ENCODE data around the gene GSTM4. TPM values are rescaled to one million over a fixed set of nuclear protein-coding genes. Genes with fewer than 3 reads are reported as not detected.

GSTM4 gene
- total RNA-seq, 1 donor, result 13.8 TPM

DNA sequence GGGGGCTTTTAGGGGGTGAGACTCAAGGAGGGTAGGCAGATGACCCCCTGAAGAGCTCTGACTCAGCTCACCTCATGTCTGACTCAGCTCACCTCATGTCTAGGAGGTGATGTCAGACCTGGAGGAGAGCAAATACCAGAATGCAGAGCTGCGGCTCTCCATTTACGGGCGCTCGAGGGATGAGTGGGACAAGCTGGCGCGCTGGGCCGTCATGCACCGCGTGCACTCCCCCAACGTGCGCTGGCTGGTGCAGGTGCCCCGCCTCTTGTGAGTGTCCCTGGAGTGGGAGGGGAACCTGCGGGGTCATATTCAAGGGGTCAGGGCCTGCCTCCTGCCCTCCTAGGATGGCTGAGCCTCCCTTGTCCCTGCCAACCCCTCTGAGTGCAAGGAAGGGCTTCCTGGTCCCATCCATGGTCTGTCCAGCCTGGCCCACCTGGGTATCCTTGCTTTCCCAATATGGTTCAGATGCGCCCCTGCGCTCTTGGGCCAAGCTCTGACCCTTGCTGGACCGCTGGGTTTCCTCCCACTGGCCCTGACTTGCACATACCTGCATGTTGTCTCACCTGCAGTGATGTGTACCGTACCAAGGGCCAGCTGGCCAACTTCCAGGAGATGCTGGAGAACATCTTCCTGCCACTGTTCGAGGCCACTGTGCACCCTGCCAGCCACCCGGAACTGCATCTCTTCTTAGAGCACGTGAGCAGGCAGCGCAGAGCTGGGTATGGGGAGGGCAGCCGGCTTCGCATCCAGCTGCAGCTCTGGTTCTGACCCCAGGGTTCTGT is 27.2 kb upstream of the GSTM4 start:
- peak; percentile 81 for DNase-seq (ENCODE audit: insufficient read length, low spot score, missing footprints)
- Histone ChIP-seq H3K4me2 (ENCODE audit: insufficient read depth, low read length) (no peak overlapping the region), H3K4me3 (ENCODE audit: insufficient read depth, low read length) (no peak overlapping the region), H3K27me3 (ENCODE audit: insufficient read depth, low read length) (no peaks in the 10 kb centered on the region), H3K79me2 (ENCODE audit: insufficient read depth, low read length) (peaks cover 27% of the 10 kb centered on the region), H3K9me3 (ENCODE audit: low read depth, low read length) (no peaks in the 10 kb centered on the region), H2AFZ (ENCODE audit: low read length) (no peak overlapping the region), H3K36me3 (ENCODE audit: insufficient read depth, low read length) (peaks cover 67% of the 10 kb centered on the region), H3K4me1 (ENCODE audit: insufficient read depth, low read length) (peaks cover 8% of the 10 kb centered on the region), H3K27ac (ENCODE audit: low read depth, low read length) (peak overlapping the region; percentile 37), H4K20me1 (ENCODE audit: insufficient read depth, low read length) (peaks cover 43% of the 10 kb centered on the region)
- TF ChIP-seq, protein P1, sequence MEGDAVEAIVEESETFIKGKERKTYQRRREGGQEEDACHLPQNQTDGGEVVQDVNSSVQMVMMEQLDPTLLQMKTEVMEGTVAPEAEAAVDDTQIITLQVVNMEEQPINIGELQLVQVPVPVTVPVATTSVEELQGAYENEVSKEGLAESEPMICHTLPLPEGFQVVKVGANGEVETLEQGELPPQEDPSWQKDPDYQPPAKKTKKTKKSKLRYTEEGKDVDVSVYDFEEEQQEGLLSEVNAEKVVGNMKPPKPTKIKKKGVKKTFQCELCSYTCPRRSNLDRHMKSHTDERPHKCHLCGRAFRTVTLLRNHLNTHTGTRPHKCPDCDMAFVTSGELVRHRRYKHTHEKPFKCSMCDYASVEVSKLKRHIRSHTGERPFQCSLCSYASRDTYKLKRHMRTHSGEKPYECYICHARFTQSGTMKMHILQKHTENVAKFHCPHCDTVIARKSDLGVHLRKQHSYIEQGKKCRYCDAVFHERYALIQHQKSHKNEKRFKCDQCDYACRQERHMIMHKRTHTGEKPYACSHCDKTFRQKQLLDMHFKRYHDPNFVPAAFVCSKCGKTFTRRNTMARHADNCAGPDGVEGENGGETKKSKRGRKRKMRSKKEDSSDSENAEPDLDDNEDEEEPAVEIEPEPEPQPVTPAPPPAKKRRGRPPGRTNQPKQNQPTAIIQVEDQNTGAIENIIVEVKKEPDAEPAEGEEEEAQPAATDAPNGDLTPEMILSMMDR (IDR thresholded peaks at IDR 0.05; ENCODE audit: extremely low read depth, low read depth, low read length), result no peak

DNA sequence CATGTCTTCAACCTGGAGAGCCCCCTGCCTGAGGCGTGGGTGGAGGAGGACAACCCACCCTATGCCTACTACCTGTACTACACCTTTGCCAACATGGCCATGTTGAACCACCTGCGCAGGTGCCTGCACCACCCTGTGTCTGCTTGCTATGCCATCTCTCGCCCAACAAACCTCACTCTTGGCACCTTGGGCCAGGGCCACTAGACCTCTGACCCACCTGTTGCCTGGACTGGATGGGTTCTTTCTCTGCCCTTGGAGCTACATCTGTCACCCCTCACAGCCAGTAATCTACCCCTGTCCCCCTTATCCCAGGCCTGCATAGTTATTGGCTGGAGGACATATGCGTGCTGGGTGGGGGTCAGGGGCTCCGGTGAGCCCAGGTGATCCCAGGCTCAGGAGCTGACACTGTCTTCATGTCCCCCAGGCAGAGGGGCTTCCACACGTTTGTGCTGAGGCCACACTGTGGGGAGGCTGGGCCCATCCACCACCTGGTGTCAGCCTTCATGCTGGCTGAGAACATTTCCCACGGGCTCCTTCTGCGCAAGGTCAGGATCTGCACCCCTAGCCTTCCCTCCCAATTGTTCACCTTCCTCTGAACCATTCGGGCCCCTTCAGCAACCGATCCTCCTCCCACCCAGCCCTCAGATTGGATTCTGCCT is 26.4 kb upstream of the GSTM4 start:
- no peak for DNase-seq (ENCODE audit: insufficient read length, low spot score, missing footprints)
- Histone ChIP-seq H3K79me2 (ENCODE audit: insufficient read depth, low read length) (peaks cover 20% of the 10 kb centered on the region), H4K20me1 (ENCODE audit: insufficient read depth, low read length) (peaks cover 36% of the 10 kb centered on the region), H3K4me3 (ENCODE audit: insufficient read depth, low read length) (no peak overlapping the region), H2AFZ (ENCODE audit: low read length) (no peak overlapping the region), H3K4me2 (ENCODE audit: insufficient read depth, low read length) (no peak overlapping the region), H3K36me3 (ENCODE audit: insufficient read depth, low read length) (peaks cover 67% of the 10 kb centered on the region), H3K27me3 (ENCODE audit: insufficient read depth, low read length) (no peaks in the 10 kb centered on the region), H3K27ac (ENCODE audit: low read depth, low read length) (no peak overlapping the region), H3K4me1 (ENCODE audit: insufficient read depth, low read length) (peaks cover 1% of the 10 kb centered on the region), H3K9me3 (ENCODE audit: low read depth, low read length) (no peaks in the 10 kb centered on the region)
- TF ChIP-seq, protein P1 (IDR thresholded peaks at IDR 0.05; ENCODE audit: extremely low read depth, low read depth, low read length), result no peak

DNA sequence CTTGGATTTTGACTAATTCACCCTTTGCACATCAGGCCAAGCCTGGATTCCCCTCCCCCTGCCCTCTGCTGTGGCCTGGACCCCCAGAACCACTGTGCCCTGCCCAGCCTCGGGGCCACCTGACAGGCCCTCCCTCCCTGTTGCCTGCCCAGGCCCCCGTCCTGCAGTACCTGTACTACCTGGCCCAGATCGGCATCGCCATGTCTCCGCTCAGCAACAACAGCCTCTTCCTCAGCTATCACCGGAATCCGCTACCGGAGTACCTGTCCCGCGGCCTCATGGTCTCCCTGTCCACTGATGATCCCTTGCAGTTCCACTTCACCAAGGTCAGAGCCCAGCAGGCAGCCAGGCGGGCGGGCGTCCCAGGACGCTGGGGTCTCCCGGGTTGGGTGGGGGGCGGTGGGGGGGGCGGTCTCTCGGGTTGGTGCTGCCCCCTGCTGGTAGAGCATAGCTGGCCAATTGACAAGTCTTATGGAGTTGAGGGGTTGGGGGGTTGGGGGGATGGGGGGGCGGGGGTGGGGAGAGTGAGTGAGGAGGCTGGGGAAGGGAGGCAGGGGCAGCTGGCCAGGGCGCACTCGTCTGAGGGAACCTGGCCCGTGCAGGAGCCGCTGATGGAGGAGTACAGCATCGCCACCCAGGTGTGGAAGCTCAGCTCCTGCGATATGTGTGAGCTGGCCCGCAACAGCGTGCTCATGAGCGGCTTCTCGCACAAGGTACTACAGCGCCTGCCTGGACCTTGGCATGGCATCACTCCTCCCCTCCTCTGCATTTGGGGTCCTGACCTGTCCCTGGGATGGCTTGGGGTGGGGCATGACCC is 25.6 kb upstream of the GSTM4 start:
- H3K79me2 ChIP-seq (ENCODE audit: insufficient read depth, low read length), result peaks cover 12% of the 10 kb centered on the region
- H3K36me3 ChIP-seq (ENCODE audit: insufficient read depth, low read length), result peaks cover 67% of the 10 kb centered on the region
- no peak overlapping the region for H3K27ac ChIP-seq (ENCODE audit: low read depth, low read length)
- H2AFZ ChIP-seq (ENCODE audit: low read length), result no peak overlapping the region
- no peak overlapping the region for H3K4me3 ChIP-seq (ENCODE audit: insufficient read depth, low read length)
- H4K20me1 ChIP-seq (ENCODE audit: insufficient read depth, low read length), result peaks cover 28% of the 10 kb centered on the region
- TF ChIP-seq, protein P1 (IDR thresholded peaks at IDR 0.05; ENCODE audit: extremely low read depth, low read depth, low read length), result no peak
- no peak overlapping the region for H3K4me2 ChIP-seq (ENCODE audit: insufficient read depth, low read length)
- no peaks in the 10 kb centered on the region for H3K4me1 ChIP-seq (ENCODE audit: insufficient read depth, low read length)
- no peaks in the 10 kb centered on the region for H3K9me3 ChIP-seq (ENCODE audit: low read depth, low read length)
- DNase-seq (ENCODE audit: insufficient read length, low spot score, missing footprints), result peak; percentile 87
- H3K27me3 ChIP-seq (ENCODE audit: insufficient read depth, low read length), result no peaks in the 10 kb centered on the region
